ENCODE measurements around the gene ASCC1. TPM values are rescaled to one million over a fixed set of nuclear protein-coding genes. Genes with fewer than 3 reads are reported as not detected.

Gene ASCC1
- polyA plus RNA-seq, 3 donors: 41.3 to 47.0 (median 46.5) TPM

DNA sequence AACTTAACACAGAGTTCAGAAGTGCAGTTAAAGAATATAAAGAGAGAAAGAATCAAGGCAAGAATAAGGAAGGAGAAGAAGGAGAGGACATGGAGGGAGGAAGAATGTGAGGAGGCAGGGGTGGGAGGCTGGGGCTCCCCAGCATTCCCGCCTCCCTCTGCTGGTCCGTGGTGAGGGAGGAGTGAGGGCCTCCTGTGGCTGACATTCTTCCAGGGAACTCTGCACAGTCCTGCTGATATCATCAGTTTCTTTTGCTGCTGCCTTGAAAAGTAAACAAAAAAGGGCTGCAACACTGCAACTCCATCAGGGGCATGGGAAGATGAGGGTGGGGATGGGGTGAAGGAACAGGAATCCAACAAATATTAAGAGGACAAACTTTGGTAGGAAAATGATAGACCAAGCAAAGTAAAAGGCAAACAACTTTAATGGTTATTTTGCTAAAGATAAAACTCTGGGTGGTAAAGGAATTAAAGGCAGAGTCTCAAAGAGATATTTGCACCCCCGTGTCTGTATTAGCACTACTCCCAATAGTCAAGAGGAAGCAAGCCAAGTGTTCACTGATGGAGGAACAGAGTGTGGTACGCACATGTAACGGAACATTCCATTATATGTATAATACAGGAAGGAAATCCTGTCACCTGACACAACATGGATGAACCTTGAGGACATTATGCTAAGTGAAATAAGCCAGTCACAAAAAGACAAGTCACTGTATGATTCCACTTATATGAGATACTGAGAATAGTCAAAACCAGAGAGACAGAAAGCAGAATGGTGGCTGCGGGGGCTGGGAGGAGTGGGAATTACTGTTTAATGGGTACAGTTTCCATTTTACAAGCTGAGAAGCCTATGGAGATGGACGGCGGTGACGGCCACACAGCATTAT, 119.7 kb downstream of the ASCC1 start:
- peak in 1 of 11 donors; percentile 49 for DNase-seq (ENCODE audit: extremely low read depth in 1 of 11, low read depth in 9 of 11, low spot score in 4 of 11)

DNA sequence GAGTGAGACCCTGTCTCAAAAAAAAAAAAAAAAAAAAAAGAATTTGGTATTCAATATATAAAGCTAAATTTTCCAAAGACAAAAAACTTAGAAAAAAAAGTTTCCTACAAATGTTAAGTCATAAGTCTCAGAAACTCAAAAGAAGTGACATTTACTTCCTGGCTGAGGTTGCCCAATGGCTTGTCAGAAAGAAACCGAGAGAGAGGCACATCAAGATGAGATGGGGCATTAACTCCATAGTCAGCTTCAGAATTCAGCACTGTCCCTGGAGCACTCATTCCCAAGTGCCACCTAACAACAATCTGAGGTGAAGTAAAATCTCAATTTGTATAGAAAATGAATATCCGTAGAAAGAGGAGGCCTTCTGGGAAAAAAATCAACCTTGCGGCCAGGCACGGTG, 120.9 kb downstream of the ASCC1 start:
- DNase-seq (ENCODE audit: extremely low read depth in 1 of 11, low read depth in 9 of 11, low spot score in 4 of 11): no peak

DNA sequence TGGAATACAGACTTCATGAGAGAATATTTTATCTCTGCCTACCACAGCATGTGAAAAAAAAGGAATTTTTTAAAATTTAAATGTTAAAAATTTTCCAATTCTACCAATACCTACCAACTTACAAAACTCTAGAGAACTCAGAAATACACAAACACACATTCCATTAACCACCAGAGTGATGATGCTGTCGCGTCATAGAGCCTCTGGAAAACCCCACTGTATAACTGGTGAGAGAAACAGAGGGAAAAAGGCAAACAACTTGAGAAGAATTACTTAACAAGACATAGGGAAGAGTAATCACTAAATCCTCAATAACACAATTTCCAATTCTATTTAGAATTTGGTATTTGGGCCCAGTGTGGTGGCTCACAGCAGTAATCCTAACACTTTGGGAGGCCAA, 121.5 kb downstream of the ASCC1 start:
- no peak for DNase-seq (ENCODE audit: extremely low read depth in 1 of 11, low read depth in 9 of 11, low spot score in 4 of 11)

DNA sequence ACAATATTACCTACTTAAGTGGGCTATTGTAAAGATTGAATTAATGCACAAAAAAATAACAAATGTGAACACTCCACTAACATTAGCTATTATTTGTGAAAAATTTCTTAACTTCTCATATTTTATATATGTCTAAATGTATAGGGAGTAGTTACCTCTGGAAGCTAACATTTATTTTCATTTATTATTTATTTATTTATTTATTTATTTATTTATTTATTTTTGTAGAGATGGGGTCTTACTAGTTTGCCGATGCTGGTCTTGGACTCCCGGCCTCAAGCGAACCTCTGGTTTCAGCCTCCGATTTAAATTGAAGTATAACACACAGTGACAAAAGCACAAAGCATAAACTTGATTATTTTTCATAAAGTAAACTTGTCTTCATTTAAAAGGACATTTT, 122.6 kb downstream of the ASCC1 start:
- no peak for DNase-seq (ENCODE audit: extremely low read depth in 1 of 11, low read depth in 9 of 11, low spot score in 4 of 11)

DNA sequence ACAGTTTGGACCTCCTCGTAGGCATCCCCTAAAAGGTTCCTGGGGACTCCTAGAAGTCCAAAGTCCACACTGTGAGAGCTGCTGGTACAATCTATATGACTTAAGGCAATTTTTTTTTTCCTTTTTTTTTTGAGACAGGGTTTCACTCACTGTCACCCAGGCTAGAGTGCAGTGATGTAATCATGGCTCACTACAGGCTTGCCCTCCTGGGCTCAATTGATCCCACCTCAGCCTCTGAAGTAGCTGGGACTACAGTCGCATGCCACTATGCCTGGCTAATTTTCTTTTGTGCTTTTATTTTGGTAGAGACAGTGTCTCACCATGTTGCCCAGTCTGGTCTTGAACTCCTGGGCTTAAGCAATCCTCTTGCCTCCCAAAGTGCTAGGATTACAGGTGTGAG, 123.1 kb downstream of the ASCC1 start:
- DNase-seq (ENCODE audit: extremely low read depth in 1 of 11, low read depth in 9 of 11, low spot score in 4 of 11): no peak

DNA sequence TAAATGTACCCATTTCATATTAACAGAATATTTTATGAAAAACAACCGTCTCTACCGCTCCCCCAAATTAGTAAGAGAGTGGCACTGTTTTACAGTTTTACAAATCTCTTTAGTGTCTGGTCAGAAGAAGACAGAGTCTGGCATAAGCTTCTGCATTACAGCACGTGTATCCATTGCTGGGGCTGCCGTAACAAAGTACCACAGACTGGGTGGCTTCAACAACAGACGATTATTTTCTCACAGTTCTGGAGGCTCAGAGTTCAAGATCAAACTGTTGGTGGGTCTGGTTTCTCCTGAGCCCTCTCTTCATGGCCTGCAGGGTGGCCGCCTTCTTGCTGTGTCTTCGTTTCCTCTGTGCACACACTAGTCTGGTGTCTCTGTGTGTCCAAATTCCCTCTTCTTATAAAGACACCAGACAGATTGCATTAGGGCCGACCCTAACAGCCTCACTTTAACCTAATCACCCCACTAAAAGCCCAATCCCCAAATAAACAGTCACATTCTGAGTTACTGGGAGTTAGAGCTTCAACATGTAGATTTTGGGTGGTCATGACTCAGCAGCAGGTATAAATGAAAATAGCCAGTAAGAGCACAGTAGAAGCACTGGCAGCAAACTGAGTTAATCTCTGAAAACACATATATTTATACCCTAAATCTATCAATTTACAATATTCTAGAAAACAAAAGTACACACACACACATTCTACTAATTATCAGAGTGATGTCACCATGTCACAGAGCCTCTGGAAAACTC, 123.7 kb downstream of the ASCC1 start:
- DNase-seq (ENCODE audit: extremely low read depth in 1 of 11, low read depth in 9 of 11, low spot score in 4 of 11): no peak

DNA sequence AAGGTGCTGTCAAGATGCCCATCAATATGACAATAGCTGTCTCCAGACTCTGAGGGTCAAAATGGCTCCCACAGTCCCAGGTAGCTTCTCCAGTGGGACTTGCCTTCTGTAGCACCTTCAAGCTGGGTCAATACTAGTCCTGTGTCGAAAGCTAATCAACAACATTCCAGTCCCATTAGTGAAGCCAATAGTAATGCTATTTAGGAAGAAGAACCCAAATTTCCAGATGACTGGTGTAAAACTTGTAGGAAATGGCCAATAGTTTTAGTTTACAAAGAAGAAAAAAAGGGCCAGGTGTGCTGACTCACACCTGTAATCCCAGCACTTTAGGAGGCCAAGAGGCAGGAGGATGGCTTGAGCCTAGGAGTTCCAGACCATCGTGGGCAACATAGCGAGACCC, 125.8 kb downstream of the ASCC1 start:
- DNase-seq (ENCODE audit: extremely low read depth in 1 of 11, low read depth in 9 of 11, low spot score in 4 of 11): no peak

DNA sequence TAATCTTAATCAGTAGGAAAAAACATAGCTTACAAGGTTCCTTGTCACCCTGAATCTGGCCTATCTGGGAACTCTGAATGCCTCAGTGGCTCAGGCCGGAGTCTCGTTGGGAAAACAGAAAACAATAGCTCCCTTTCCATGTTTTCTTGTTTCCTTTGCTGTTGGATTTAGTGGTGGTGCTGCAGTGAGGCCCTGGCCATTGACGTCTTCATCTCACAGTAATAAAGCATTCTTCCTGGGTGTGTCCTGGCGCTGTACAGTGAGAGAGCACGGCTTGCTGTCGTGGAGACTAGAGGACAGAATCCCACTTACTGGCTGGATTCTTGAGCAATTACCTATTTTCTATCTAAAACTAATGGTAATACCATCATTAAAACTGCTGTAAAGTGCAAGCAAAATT, 126.5 kb downstream of the ASCC1 start:
- DNase-seq (ENCODE audit: extremely low read depth in 1 of 11, low read depth in 9 of 11, low spot score in 4 of 11): no peak

DNA sequence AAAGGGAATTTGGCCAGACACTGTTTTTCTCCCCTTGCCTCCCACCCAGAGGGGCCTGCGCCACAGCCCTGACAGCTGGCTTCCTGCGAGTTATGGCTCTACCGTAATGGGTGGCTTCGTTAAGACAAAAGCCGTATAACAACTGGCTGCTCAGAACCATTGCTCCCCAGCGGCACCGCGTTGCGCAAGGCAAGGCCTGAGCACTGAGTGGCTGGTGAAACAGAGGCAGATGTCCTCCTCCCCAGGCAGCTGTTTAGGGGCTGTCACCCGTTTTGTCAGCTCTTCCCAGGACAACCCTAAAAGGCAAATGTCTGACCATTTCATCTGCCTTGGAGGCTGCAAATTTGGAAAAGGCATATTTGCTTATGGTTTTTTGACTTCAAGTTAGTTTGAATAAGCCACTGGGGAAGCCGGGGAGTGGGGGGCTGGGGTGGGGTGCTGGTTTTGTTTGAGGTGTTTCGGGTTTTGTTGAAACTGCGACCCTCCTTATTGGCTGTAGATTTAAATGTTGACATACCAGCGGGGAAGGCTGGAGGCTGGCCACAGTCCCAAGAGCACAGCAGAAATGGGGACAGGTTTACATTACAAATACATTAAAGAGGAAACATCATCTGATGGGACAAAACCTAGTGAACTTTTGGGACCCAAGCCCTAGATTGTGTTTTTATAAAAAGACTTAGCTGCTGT, 127.0 kb downstream of the ASCC1 start:
- DNase-seq (ENCODE audit: extremely low read depth in 1 of 11, low read depth in 9 of 11, low spot score in 4 of 11): no peak

DNA sequence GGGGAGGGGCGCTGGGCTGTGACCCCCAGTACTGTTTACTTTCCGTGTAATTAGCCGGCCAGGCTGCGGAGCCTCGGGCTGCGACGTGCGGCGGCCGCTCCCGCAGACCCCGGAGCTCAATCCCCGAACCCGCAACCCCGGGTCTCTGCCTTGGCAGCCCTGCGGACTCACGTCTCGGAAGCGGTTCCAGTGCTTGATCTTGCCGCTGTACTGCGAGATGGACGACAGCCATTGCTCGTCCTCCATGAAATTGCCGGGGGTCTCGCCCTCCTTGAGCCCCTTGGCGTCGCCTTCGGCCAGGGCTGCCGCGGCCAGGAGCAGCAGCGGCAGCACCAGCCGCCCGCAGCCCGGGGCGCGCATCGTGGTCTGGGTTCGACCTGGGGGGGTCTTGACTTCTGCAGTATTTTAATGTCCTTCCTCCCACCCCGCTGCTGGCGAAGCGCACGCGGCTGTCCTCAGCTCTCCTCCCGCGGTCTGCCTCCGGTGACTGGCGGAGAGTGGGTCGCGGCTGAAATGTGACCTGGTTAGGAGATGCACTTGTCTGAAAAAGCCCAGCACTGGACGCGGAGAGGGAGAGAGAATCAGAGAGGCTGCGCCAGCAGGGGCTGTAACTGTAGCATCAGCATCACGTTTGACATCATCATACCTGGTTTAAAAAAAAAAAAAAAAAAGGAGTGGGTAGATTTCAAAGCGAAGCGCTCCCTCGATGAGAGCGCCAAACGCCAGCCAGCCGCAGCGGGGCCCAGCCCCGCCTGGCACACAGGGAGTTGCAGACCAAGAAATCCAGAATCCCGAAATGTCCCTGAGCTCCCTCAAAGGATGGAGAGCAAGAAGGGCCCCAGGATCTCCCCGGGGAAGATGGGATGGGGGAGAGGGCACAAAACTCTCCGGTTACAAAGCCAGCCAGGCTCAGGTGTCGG, 127.8 kb downstream of the ASCC1 start, which contains the start of gene SPOCK2:
Gene SPOCK2 (minus strand): TSS at position 583 of the 920 bp plus-strand sequence. CDS start 223 bp downstream, at position 360.
- DNase-seq (ENCODE audit: extremely low read depth in 1 of 11, low read depth in 9 of 11, low spot score in 4 of 11): no peak

DNA sequence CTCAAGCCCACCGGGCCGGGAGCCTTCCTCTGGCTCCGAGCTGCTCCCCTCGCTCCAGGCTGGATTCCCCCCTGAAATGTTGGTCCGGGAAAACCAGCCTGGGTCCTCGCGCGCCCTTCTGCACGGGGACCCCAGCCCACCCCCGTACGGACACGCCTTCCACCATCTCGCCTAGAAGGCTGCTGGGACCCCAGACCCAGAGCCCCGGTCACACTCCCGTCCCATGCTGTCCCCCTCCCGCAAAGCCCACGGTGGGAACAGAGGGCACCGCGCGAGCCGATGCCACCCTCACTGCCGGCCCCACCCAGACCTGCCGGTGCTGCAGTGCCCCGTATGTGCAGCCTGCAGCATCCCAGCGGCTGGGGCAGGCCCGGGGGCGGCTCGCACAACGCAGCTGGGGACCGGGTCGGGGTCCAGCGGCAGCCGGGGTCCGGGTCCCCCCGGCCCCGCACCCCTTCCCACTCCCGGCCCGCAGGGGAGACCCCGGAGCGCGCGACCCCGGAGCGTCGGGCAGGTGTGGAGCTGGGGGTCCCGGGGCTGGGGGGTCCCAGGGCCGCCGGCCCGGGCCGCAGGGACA, 128.6 kb downstream of the ASCC1 start:
- DNase-seq (ENCODE audit: extremely low read depth in 1 of 11, low read depth in 9 of 11, low spot score in 4 of 11): no peak

DNA sequence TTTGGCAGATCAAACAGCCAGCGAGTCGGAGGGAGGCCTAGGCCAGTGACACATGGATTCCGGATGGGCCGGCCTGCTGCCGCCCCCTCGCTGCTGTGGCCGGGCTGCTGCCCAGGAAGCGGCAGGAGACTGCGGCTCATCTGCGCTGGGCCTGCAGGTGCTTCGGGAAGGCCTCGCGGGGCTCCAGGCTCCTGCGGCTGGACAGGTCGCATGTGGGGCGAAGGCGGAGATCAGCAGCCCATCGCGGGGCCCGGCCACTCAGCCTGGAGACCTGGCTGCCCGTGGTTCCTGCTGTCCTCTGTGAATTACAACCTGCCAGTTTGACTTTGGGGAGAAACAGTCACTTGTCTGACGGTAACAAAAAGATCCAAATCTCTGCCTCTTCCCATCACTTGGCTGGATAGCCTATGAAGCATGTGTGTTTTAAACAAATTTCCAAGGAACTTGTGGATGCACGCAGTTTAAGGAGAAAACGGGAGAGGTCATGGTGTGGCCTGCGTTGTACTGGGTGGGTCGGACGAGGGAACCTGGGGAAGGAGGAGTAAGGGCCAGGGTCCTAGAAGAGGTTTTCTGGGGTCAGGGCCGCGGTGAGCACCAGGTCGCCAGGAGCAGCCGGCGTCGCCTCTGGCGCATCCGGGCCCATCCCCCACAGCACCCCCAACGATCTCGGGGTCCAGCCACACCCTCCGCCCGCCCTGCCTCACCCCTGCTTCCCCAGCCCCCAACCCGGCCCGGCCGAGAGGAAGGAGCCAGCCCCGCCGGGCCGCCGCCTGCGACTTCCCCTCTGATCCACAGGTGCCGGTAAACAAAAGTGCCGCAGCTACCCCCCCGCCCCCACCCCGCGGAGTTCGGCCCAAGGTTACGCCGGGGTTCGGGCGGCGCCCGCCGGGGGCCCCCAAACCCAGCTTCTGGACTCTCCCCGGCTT, 129.3 kb downstream of the ASCC1 start:
- DNase-seq (ENCODE audit: extremely low read depth in 1 of 11, low read depth in 9 of 11, low spot score in 4 of 11): no peak

DNA sequence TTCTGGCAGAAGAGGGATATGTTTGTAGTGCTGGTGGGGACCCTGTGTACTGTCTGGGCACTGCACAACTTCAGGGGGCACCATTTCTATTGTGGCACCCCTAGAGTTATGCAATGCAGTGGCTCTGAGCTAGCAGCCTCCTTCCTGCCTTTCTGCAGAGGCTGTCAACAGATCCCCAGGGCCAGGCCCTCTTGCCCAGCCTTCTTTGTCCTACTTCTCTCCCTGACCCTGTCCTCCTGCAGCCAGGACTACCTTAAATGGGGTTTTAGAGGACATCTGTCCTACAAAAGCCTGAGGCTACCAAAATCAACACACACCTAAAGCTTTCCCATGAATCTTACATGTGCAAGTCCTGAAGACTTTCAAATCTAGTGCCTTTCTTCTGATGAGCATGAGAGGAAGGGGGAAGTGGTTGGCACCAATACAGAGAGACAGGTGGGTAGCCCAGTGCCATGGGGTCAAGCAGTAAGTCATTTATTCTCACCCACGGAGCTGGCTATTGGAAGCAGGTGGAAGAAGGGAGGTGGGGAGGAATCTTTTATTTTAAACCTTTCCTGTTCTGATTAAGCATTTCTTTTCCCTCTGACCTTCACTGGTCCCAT, 130.1 kb downstream of the ASCC1 start:
- no peak for DNase-seq (ENCODE audit: extremely low read depth in 1 of 11, low read depth in 9 of 11, low spot score in 4 of 11)

DNA sequence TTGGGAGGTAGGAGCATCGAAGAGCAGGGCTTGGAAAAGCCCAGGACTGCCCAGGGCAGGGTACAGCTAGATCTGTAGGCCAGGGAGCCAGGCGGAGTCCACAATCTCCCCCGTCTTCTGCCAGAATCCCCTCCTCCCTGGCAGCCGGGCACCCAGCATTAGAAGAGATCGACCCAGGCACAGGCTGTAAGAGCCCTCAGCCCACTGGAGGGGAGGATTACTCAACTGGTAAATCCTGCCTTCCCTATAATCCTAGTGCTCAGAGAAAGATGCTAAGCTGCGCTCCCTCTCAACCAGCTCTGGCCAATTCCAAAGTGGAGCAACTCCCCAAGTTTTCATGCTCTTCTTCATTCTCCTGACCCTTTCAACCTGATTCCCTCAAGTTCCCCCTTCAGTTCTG, 130.9 kb downstream of the ASCC1 start:
- no peak for DNase-seq (ENCODE audit: extremely low read depth in 1 of 11, low read depth in 9 of 11, low spot score in 4 of 11)

DNA sequence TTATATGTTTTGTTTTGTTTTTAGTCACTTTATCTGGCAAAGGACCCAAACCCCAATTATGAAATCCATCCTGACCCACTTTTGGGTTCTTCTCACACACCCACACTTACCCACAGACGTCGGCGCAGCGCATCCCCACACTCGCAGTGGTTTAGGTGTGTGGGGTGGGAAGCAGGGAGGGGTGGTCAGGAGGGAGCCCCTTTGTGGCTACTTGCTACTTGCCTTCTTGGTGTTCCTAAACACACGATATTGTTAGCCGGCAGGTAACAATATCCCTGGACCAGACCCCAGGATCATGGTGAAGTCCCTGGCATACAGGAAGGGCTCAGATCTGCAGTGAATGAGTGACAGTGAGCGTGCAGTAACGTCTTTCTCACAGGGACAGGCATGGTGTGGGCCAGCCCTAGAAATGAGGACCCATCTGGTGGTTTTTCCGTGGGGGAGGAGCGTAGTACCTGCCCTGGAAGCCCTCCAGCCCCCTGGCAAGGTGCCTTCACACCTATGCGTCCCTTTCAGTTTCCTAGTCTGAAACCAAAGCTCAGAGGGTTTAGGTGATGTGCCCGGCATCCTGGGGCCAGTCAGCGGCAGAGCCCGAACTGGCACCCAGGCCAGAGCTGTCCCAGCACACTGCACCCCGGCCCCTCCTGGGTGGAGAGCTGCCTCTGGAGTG, 132.2 kb downstream of the ASCC1 start:
- DNase-seq (ENCODE audit: extremely low read depth in 1 of 11, low read depth in 9 of 11, low spot score in 4 of 11): no peak
